A549 (cell line): ENCODE measurements around the gene NAV2. TPM values are rescaled to one million over a fixed set of nuclear protein-coding genes. Genes with fewer than 3 reads are reported as not detected.

Experiments
- ATAC-seq, 2 experiments: fragments of 200-7000 bp in 1 of 2; fragments of >200 bp in 1 of 2; cut with Nextera tagmentation in 1 of 2; cut with Tn5 transposase in 1 of 2; 3 replicates each; pipeline versions ENCODE4 v1.8.0 to v1.9.1; 2018 to 2020; ENCODE audit warnings: mild to moderate bottlenecking in 1 of 2, moderate library complexity in 1 of 2
- CTCF ChIA-PET: fragments of 300-600 bp; sonication (Branson Sonifier 250); formaldehyde crosslinking; extraction: SDS; loops from one replicate; lab custom pipeline; 2021; ENCODE audit warnings: antibody characterized with exemption, inconsistent platforms; lab: Yijun Ruan, JAX
- POLR2A ChIA-PET: fragments of 350-600 bp; formaldehyde crosslinking; extraction: SDS; loops from one replicate; lab custom pipeline; 2021; ENCODE audit warnings: antibody characterized with exemption, inconsistent platforms; lab: Yijun Ruan, JAX
- DNase-seq, 2 experiments: peaks; one replicate each; pipeline versions ENCODE4 v3.0.0 to v3.0.0-alpha.2; 2011 to 2016; ENCODE audit warnings: low read depth in 1 of 2, low spot score in 1 of 2
- FAIRE-seq: peaks from 2 replicates; lab custom pipeline; 2011; peaks lifted over from hg19 to GRCh38; lab: Jason Lieb, UNC
- H3K27ac ChIP-seq, 2 experiments: fragments of >200 bp; sonication (Bioruptor Twin); formaldehyde crosslinking; 3 replicates each; pipeline ENCODE4 v1.5.1; 2016 to 2017
- H3K4me1 ChIP-seq: fragments of >200 bp; sonication (Bioruptor Twin); formaldehyde crosslinking; 3 replicates; pipeline ENCODE4 v1.6.1; 2016
- H3K4me2 ChIP-seq: fragments of >200 bp; sonication (Bioruptor Twin); formaldehyde crosslinking; 3 replicates; pipeline ENCODE4 v1.6.1; 2016
- H3K4me3 ChIP-seq: fragments of >200 bp; sonication (Bioruptor Twin); formaldehyde crosslinking; 3 replicates; pipeline ENCODE4 v1.5.1; 2016
- H3K9me3 ChIP-seq: fragments of >200 bp; sonication (Bioruptor Twin); formaldehyde crosslinking; 3 replicates; pipeline ENCODE4 v1.6.1; 2016
- BCL3 ChIP-seq: fragments of >200 bp; sonication (Bioruptor Twin); formaldehyde crosslinking; IDR thresholded peaks from 3 replicates; pipeline ENCODE4 v1.6.1; 2016
- CBX2 ChIP-seq: fragments of 200-600 bp; sonication (generic); IDR thresholded peaks from 2 replicates; pipeline ENCODE4 v1.6.1; 2016; ENCODE audit warnings: low read depth, mild to moderate bottlenecking, borderline replicate concordance
- CTCF ChIP-seq: fragments of >200 bp; sonication (Bioruptor Twin); formaldehyde crosslinking; IDR thresholded peaks from 3 replicates; pipeline ENCODE4 v1.5.1; 2016
- E2F6 ChIP-seq: IDR thresholded peaks from 2 replicates; pipeline ENCODE4 v1.6.1; 2012; ENCODE audit warnings: low read depth, borderline replicate concordance
- EHF ChIP-seq: fragments of 250-450 bp; sonication (Bioruptor Pico); IDR thresholded peaks from 2 replicates; pipeline ENCODE4 v1.5.0; 2020; ENCODE audit warnings: mild to moderate bottlenecking
- EP300 ChIP-seq, 2 experiments: fragments of >200 bp; sonication (Bioruptor Twin); formaldehyde crosslinking; IDR thresholded peaks; 2 replicates in 1 of 2; 3 replicates in 1 of 2; pipeline ENCODE4 v1.6.1; 2016 to 2017
- ESRRA ChIP-seq: fragments of 150-350 bp; IDR thresholded peaks from 2 replicates; pipeline ENCODE4 v1.6.1; 2014; ENCODE audit warnings: mild to moderate bottlenecking, low read length, borderline replicate concordance
- FOSL2 ChIP-seq, 2 experiments: fragments of 450-650 bp in 1 of 2; fragments of >200 bp in 1 of 2; sonication (Bioruptor Twin) in 1 of 2; formaldehyde crosslinking; IDR thresholded peaks; 2 replicates each; pipeline versions ENCODE4 v1.5.0 to v1.6.1; 2016 to 2020; ENCODE audit warnings: mild to moderate bottlenecking in 1 of 2, moderate library complexity in 1 of 2
- GATA3 ChIP-seq: IDR thresholded peaks from 2 replicates; pipeline ENCODE4 v1.6.1; 2012; ENCODE audit warnings: borderline replicate concordance
- JUN ChIP-seq, 2 experiments: fragments of >200 bp; sonication (Bioruptor Twin); formaldehyde crosslinking; IDR thresholded peaks; 2 replicates in 1 of 2; 3 replicates in 1 of 2; pipeline ENCODE4 v1.6.1; 2016 to 2017
- JUNB ChIP-seq: fragments of >200 bp; sonication (Bioruptor Twin); formaldehyde crosslinking; IDR thresholded peaks from 2 replicates; pipeline ENCODE4 v1.6.1; 2016
- MAFK ChIP-seq: fragments of 450-650 bp; IDR thresholded peaks from 2 replicates; pipeline ENCODE4 v1.6.1; 2014; ENCODE audit not compliant: partially characterized antibody
- MAX ChIP-seq: IDR thresholded peaks from 2 replicates; pipeline ENCODE4 v1.6.1; 2012
- POLR2A ChIP-seq: IDR thresholded peaks from 2 replicates; pipeline ENCODE4 v1.6.1; 2012; ENCODE audit warnings: mild to moderate bottlenecking, low read length
- POLR2AphosphoS2 ChIP-seq: conservative IDR thresholded peaks from 2 replicates; pipeline ENCODE4 v1.6.1; 2012; ENCODE audit warnings: low read length, improper control_type of control experiment, inconsistent platforms
- RAD21 ChIP-seq, 2 experiments: fragments of >200 bp in 1 of 2; sonication (Bioruptor Twin) in 1 of 2; formaldehyde crosslinking in 1 of 2; IDR thresholded peaks in 1 of 2; conservative IDR thresholded peaks in 1 of 2; 2 replicates in 1 of 2; 3 replicates in 1 of 2; pipeline ENCODE4 v1.6.1; 2012 to 2018; ENCODE audit warnings: inconsistent platforms in 1 of 2
- SMC3 ChIP-seq: fragments of >200 bp; sonication (Bioruptor Twin); formaldehyde crosslinking; IDR thresholded peaks from 3 replicates; pipeline ENCODE4 v1.6.1; 2018; ENCODE audit warnings: inconsistent platforms
- SREBF2 ChIP-seq: fragments of 450-650 bp; IDR thresholded peaks from 2 replicates; pipeline ENCODE4 v1.6.1; 2014; ENCODE audit warnings: mild to moderate bottlenecking, moderate library complexity
- USF2 ChIP-seq: fragments of 450-650 bp; IDR thresholded peaks from 2 replicates; pipeline ENCODE4 v1.6.1; 2014; ENCODE audit warnings: antibody characterized with exemption
- WGBS: methylation state at CpG from one replicate; pipeline ENCODE4 v1.1.6; 2017; ENCODE audit errors: missing lambda C conversion rate; 5-methylcytosine and 5-hydroxymethylcytosine counted together
- polyA plus RNA-seq, 4 experiments: library from polyadenylated mRNA; depleted of rRNA in 3 of 4; stranded (reverse); fragments of >200 nt; fragmentation: RNase III in 1 of 4; extraction: RNeasy Plus Mini Kit Qiagen cat#74134 plus additional on column Dnase treatment in 1 of 4; gene quantifications; 2 replicates in 3 of 4; 3 replicates in 1 of 4; pipeline ENCODE4 v1.2.3, GENCODE V29; 2011 to 2017

Gene NAV2
- polyA plus RNA-seq, 2 of the 4 experiments (the other 2 are of a cell fraction), result 4.9 to 19.8 TPM

GRCh38 chr11:19951558-19952115, 239.0 kb downstream of the NAV2 start:
- Histone ChIP-seq H3K27ac (peak overlapping the region; percentile 79 to 86), H3K9me3 (no peaks in the 10 kb centered on the region), H3K4me2 (peak overlapping the region; percentile 66), H3K4me1 (peaks cover 41% of the 10 kb centered on the region), H3K4me3 (no peak overlapping the region)
- ATAC-seq (peak; percentile 56 to 58; a peak in 4 of 6 replicates), FAIRE-seq (no peak), DNase-seq (peak; percentile 35 to 64)
- POLR2A ChIA-PET, result interaction anchor here (0.6 to 1.7 kb wide), 4 partner anchors 84 to 168 kb away, joined by 3 to 9 read pairs (median 4); no protein-coding TSS in a partner anchor
- 19% methylated on average over 6 of the region's 6 CpGs for WGBS
- CTCF ChIA-PET, result interaction anchor here (0.6 to 9.7 kb wide), 44 partner anchors 8 to 658 kb away, joined by 3 to 172 read pairs (median 5); no protein-coding TSS in a partner anchor
- TF ChIP-seq USF2, result no peak
- TF ChIP-seq CTCF, result peak; percentile 87
- no peak for TF ChIP-seq CBX2
- TF ChIP-seq EP300 (IDR thresholded peaks at IDR 0.05), result no peak
- TF ChIP-seq RAD21 (conservative IDR thresholded peaks at IDR 0.05 in 1 of 2, IDR thresholded peaks at IDR 0.05 in 1 of 2), result peak; percentile 79 to 89
- no peak for TF ChIP-seq SREBF2
- no peak for TF ChIP-seq EHF (CRISPR knock-in tag)
- peak; percentile 91 for TF ChIP-seq SMC3
- no peak for TF ChIP-seq POLR2A
- no peak for TF ChIP-seq ESRRA

GRCh38 chr11:19952116-19952605, 239.5 kb downstream of the NAV2 start:
- no peak for FAIRE-seq
- H3K4me1 ChIP-seq, result peaks cover 41% of the 10 kb centered on the region
- peak overlapping the region; percentile 66 for H3K4me2 ChIP-seq
- H3K4me3 ChIP-seq, result no peak overlapping the region
- peak; percentile 94 for TF ChIP-seq GATA3
- TF ChIP-seq MAFK, result peak; percentile 74
- TF ChIP-seq EP300 (IDR thresholded peaks at IDR 0.05), result peak; percentile 77 to 80; a peak in 4 of 5 replicates
- TF ChIP-seq POLR2AphosphoS2, result no peak
- peak; percentile 58; the same call in 1 of the 2 replicates for TF ChIP-seq FOSL2 (IDR thresholded peaks at IDR 0.05)
- TF ChIP-seq FOSL2 (CRISPR knock-in tag; IDR thresholded peaks at IDR 0.05), result no peak
- TF ChIP-seq MAX, result no peak
- no peak for TF ChIP-seq E2F6
- no peak for TF ChIP-seq RAD21 (conservative IDR thresholded peaks at IDR 0.05 in 1 of 2, IDR thresholded peaks at IDR 0.05 in 1 of 2)
- peak; percentile 71; the same call in 2 of the 3 replicates for TF ChIP-seq BCL3
- TF ChIP-seq JUN (IDR thresholded peaks at IDR 0.05), result peak; percentile 77 to 85; a peak in 4 of 5 replicates
- TF ChIP-seq JUNB, result peak; percentile 87
- TF ChIP-seq SMC3, result 0 out of 3 replicates have a peak, but pooled peaks have one; percentile 17
- TF ChIP-seq, all 56 proteins: peak for 8
- CTCF ChIA-PET, result interaction anchor here (0.6 to 9.7 kb wide), 44 partner anchors 8 to 658 kb away, joined by 3 to 172 read pairs (median 5); no protein-coding TSS in a partner anchor
- ATAC-seq (peak; percentile 47 to 61; a peak in 5 of 6 replicates), DNase-seq (peak in 1 of 2 experiments; percentile 60)
- 21% methylated on average over 3 of the region's 3 CpGs for WGBS
- H3K27ac ChIP-seq, result peak overlapping the region; percentile 79 to 86
- POLR2A ChIA-PET, result interaction anchor here (0.5 to 1.7 kb wide), 5 partner anchors 83 to 168 kb away, joined by 3 to 9 read pairs (median 4); no protein-coding TSS in a partner anchor
- H3K9me3 ChIP-seq, result no peaks in the 10 kb centered on the region
